Fibroblast of peridontal ligament (primary cell): ENCODE measurements around the gene SLC25A21.
A peak's percentile ranks its signal among the peaks of the same experiment; 100 is the strongest.
"Not testable (repeated sequence)": the region's sequence is repeated elsewhere in the genome, so short reads cannot be mapped to it uniquely, and the experiment has no call there.

ENCODE experiments used
- DNase-seq: peaks from one replicate; pipeline ENCODE4 v3.0.0-alpha.2; 2010; ENCODE audit errors: extremely low read depth

Gene SLC25A21

DNA sequence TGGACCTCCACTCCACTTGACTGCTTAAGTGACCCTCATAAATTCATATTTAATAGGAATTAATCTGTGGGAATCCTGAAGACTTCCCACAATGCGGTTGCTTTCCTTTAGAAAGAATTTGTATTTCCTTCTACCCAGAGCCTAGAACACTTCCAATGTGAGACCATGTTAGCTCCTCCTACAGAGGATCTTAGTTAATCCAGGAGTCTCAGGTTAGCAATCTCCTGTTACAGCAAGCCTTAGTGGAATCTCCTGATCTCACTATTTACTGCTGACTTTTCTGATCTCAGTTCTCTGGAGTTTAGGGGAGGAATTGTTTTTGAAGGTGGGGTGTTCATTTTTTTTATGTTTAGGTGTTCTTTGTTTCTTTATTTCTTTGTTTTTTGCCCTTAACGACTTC, 186.0 kb downstream of the SLC25A21 start:
- DNase-seq: no peak

DNA sequence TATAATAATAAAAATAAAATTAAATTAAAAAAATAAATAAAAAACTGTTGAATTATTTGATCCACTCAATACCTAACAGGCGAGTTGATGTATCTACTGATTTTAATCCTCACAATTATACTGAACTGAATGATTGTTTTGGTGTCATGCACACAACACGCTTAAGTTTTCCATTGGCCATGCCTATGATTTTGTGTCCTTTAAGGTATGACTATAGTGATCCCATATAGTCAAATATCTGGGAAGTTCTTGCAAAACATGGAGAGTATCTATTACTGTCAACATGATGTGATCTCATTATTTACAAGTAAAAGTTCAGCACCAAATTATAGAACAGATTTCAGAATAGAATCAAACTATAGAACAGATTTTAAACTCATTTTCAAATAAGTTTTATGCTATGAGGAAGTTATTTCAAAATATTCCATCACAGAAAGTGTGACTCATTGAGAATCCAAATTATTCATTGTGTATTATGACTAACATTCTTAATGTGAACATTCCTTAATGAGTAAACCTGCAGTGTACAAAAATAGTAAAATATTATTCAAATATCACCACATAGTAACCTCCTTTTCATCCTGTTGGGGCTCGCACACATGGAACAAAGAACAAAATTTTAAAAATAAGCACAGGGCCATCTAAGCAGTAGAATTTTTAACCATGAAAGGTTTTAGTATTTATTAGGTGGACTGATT, 190.4 kb downstream of the SLC25A21 start:
- DNase-seq: peak; percentile 65

DNA sequence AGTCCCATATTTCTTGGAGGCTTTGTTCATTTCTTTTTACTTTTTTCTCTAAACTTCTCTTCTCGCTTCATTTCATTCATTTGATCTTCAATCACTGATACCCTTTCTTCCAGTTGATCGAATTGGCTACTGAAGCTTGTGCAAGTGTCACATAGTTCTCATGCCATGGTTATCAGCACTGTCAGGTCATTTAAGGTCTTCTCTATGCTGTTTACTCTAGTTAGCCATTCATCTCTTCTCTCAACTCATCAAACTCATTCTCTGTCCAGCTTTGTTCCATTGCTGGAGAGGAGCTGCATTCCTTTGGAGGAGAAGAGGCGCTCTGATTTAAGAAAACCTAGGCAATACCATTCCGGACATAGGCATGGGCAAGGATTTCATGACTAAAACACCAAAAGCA, 192.0 kb downstream of the SLC25A21 start:
- not testable (repeated sequence) for DNase-seq

DNA sequence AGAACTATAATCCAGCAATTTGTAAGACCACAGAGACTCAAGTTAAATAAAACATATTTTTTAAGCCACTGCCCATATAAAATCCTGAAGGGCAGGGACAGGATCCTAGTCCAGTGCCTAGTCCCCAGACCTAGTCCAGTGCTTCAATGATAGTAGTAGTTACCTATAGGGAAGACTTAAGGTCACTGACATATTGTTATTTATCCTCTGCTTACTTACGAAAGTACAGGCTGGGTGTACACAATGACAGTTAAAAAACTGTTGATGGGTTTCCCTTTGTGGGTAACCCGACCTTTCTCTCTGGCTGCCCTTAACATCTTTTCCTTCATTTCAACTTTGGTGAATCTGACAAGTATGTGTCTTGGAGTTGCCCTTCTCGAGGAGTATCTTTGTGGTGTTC, 192.5 kb downstream of the SLC25A21 start:
- no peak for DNase-seq

DNA sequence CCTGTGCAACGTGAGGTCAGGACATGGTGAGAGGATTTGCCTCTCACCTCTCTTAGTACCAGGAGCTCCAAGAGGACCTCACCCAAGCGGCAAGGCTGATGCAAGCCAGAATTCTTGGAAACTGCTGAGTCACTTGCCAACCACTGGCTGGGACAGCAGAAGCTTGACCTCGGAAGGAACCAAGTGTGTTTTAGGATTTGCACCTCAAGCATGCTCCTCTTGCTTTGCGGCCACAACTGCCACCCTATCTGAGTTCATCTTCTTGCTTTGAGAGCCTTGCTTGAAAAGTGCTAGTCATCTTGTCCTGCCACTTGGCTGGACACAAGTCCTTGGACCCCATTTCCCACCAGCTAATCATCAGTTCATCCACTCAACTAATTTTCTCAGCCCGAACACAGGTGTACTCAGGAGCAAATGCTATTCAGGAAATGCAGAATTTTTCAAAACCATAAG, 195.8 kb downstream of the SLC25A21 start:
- DNase-seq: peak; percentile 48

DNA sequence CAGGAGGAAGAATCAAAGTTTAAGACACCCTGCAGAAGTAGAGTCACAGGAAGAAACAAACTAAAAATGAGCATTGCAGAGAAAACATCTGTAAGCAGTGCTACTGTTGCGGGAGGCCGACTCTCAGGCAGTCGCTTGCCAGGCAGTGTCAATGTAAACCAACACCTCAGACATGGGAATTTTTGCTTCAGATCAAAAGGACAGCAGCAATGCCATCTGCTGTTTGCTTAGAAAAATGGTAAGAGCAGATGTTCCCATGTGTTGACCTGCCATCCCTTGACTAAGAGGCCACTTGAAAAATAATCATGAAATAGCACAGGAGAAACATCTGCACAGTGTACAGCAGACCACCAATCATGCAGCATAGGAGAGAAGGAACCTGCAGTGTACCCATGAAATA, 196.6 kb downstream of the SLC25A21 start:
- DNase-seq: peak; percentile 36

DNA sequence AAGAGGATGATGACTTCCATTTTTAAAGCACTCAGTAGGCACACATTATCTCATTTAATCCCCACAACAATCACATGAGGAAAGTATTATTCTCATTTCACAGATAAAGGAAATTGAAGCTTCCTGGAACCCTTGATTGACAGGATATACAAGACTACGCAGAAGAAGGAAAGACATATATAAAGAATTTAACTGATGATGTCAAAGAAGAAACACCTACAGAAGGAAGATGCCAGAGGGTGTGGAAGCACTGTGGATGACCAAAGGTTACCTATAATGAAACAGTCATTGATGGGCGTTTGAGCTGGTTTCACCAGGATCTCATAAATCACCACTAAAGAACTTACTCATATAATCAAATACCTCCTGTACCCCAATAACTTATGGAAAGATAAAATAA, 197.4 kb downstream of the SLC25A21 start:
- no peak for DNase-seq

DNA sequence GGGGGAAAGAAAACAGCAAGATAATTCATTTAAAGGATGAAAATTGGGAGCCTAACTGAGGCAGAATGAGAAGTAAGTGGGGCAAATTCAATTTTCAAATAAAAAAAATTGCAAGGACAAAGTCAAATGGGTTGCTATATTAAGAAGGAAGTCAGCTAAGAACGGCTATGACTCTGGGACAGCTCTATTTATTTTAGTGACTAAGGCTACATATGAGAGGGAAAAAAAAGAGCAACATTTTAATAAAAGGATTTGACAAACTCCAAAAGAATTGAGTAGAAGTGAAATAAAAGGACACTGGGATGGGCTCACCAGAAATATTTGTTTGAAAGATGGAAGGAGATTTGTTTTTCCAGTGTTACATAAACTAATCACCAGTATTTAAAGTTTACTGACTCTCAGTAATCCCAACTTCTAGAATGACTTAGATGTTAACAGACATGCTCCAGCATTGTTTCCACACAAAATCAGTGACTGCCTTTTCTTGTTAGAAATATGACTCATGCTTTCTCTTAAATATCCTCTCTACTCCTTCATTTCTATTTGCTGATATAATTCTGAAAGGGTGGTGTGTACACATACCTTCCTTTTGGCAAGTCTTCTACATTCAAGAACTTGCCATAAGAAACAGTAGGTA, 198.5 kb downstream of the SLC25A21 start:
- DNase-seq: peak; percentile 88

DNA sequence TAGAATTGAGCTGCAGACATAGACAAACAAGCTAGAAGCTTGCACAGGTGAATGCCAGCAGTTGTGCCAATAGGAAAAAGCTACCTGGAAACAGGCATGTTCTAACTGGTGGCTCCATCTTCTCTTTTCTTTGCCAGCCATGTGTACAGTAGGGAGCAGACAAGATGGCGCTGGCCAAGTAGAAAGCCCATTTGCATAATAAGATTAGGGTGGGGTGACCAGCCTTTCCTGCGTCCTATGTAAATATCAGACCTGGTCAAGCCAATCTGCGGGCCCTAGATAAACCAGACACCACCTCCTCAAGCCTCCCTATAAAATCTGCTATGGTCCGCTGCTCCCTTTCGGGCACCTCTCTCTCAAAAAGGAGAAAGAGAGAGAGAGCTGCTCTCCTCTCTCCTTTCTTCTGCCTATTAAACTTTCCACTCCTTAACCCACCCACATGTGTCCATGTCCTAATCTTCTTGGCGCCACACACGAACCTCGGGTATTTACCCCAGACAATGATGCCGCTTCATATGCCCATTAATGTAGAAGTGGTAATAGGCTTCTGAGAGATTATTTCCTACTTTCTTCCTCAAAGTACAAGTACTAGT, 201.0 kb downstream of the SLC25A21 start:
- no peak for DNase-seq

DNA sequence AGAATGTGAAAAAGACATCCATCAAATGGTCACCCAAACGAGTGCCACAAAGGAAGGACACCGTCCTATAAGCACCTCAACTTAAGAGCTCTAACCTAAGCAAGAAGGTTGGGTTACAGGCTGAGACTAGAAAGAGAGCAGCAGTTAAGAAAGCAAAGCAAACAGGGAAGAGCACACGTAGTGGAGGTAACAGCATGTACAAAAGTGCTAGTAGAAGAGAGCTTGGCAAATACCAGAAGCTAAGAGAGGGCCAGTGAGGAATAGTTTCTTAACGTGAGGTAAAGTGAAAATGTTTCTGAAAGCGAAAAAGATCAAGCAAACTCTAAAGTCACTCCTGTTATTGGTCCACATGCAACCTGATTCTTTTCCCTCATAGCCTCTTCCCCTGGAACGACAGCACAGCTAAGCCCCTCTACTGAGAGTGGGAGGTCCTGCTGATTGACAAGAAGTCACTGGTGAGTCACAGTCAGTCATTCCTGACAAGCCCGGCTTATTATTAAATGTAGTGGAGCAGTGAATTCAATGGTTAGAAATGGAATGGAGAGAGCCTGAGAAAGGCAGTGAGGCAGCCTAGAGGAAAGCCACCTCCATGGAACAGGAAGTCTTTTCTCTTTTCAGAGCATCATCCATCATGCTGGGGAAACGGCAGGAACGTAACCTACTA, 204.4 kb downstream of the SLC25A21 start:
- no peak for DNase-seq

DNA sequence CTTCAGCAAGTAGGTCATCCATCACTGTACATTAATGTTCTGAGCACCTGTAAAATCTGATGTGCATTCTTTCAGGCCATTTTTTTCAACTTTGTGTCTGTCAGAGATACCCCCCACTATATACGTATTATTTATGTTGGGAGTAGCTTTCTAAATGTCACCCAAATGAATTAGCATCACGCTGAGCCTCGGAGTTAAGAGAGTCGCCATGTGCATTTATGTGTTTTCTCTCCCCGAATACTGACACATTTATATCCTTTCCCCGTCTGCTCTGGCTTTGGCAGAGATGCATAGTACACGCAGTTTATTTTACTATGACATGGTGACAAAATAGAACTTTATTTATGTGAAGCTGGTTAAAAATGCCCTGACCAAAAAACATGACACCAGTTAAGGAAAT, 216.4 kb downstream of the SLC25A21 start:
- DNase-seq: no peak

DNA sequence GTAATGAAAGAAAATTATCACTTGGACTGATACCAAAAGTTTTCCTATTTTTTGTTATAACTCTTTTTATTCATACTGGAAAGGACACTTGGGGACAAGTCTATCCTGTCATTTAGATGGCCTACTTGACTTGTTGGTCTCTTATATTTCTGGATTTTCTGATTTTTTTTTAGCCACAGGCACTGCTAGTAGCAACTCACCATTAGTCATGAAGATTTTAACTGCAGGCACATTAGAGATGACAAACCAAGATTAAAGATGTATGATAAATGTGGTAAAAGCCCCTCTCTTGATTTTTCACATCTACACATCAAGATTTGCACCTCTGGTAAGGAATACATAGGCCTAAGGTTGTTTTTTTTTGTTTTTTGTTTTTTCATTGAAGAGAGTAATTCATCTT, 217.0 kb downstream of the SLC25A21 start:
- DNase-seq: no peak

DNA sequence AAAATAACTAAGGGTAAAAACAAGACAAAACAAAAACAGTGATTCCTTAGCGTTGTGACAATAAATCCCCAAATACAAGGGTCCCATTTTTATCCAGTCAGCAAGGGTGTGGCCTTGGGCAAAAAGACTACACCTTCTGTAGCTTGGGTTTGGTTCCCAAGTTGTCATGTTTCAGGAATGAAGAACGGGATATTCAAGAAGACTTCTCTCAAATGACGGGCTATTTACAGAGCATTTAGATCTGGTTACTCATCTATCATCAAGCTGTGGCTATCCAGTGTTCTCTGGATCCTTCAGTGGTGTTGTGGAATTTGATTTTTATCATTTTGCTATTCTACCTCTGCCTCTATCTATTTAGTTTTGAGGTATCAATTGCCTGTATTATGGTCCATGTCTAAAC, 219.7 kb downstream of the SLC25A21 start:
- DNase-seq: peak; percentile 59

DNA sequence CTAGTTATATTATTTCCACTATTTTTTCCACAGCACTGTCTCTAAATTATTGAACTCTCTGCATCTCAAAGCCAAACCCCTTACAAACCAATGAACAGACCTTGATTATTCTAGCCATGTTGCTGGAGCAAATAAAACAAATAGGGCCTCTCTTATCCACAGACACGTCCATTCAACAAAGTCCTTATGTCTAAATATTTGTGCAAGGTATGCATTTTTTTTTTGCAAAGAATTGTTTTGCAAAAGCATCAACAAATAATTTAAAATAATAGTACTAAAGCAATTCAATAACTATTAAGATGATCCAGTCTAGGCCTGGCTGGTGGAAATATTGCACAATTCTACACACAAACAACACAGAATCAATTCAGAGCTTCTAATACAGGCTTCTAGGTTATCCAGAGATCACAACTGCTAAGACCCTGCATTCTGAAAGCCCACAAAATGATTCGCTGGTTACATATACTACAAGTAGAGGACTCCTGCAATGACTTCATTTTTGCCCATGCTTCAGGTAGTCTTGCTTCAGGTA, 221.0 kb downstream of the SLC25A21 start:
- no peak for DNase-seq

DNA sequence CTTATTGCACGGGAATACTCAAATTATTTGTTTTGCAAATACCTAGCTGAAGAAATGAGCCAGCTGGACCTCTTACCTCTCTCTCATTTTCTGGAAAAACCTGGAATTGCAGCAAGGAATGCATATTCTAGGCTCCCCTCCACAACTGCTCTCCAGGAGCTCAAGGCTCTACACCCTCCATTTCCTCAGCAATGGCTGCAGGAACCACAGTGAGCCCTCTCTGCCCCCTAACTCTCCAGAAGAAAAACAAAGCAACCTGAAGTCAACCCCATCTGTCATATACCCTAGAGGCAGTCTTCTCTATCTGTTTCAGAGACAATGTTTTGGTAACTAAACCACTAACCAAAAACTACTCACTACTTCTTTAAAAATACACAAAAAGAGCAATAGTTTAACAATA, 221.6 kb downstream of the SLC25A21 start:
- DNase-seq: no peak

DNA sequence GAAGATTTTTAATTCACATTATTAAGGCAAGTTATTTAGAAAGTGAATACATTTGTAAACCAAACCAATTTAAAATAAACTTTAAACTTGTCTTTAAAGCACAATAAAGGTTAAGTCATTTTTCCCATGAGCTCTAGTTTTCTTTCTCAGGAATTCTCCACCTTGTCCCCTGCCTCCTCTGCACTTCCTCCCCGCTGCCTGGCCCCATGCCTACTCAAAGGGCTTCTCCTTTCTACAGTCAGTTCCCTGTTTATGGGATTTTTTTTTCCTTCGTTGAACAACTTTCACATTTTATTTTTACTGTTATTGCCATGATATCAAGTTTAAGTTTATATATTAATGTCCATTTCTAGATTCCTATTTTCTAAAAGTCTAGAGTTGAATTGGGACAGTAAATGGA, 223.0 kb downstream of the SLC25A21 start:
- no peak for DNase-seq

DNA sequence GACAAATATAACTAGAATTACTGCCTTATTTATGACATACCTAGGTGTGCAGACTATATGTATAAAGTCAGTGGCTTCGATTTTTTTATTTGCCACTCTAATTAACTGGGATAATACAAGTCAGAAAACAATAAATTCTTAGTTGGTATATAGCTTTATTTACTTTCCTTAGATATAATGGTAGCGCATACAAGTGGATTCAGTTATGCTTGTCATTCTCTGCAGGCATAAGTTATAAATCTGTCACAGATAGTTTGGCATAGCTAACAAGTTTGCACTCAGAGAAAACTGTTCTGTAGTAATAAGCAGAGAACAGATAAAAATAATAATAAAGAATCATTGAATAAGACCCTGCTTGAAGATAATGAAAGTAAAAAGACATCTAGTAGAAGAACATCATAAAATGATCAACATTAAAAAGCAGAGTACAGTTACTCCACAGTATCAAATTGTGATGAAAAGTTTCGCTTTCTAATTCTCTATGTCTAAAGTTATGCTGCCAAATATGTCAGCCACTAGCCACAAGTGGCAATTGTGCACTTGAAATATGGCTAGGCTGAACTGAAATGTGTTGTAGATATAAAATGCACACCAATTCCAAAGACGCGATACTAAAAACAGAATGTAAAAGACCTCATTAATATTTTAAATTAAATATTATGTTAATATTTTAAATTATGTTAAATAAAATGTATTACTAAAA, 224.1 kb downstream of the SLC25A21 start:
- DNase-seq: no peak

DNA sequence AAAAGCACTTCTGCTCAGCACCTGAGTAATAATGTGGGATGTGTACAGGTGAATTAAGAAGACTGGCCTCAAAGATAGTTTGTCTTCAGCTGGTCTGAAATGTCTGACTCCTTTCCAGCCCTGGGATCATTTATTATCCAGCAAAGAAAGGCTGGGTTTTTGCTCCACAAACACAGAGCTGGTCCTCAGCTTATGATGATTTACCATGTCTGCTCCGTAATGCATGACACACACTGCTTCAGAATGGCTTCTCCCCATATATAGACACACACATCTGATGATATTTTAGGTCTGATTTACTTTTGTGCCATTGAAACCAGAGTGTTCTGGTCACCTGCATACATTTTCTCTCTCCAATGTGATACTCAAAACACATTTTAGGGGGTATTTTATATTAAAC, 225.0 kb downstream of the SLC25A21 start:
- DNase-seq: no peak

DNA sequence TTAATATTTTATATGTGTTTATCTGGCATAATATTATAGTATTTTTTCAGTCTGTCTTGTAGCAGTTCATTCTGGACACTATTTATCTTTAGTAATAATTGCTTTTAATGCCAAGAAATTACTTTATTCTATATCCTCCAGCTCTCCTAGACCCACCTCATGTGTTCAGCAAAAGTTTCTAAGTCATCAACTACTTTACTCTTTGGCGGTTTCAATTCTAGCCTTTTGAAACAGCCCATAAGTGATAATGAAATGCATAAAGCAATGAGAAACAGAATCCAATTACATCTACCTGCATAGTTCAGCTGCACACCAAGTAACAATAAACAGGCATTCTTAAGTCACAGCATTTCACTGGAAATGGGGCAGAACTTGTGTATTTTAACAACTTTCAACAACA, 225.5 kb downstream of the SLC25A21 start:
- DNase-seq: no peak

DNA sequence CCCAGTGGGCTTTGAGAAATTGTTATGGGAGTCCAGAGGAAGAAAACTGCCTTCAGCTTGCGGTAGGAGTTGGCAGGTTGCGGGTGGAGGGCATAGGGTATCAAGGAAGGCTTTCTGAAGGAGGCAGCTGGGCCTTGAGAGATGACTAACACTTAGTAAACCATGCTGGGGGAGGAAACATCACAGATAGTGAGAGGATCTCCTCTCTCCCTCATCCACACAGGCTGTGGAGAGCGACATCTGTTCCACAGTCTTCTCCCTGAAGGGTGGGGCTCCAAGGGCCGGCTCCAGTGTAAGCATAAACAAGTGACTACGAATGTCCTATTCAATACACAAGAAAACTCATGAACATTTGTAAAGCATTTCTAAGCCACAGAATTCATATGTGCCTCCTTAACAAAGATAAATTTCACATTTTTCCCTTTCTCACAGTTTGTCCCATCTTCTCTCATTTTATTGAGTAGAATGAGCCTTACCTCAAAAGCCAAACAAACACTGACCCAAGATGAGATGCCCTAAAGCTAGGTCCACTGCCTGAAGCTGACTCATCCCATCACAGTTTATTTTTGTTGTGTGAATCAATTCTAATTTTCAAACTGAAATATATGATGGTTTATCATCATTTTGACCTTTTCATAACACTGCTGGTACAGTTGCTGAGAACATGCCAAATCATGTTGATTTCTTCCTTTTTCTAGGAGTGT, 227.9 kb downstream of the SLC25A21 start:
- peak; percentile 68 for DNase-seq
